ENCODE measurements around the gene NETO2.
"Not testable (repeated sequence)": the region's sequence is repeated elsewhere in the genome, so short reads cannot be mapped to it uniquely, and the experiment has no call there.

The NETO2 gene

GRCh38 chr16:47143677-47144558 lies at the start of gene NETO2:
NETO2 (minus strand) TSS chr16:47143945; CDS start chr16:47143612, 333 bp downstream.
- DNase-seq (ENCODE audit: low read depth) = peak; percentile 47

GRCh38 chr16:47182318-47182717 lies 38.6 kb upstream of the NETO2 start:
- no peak for DNase-seq (ENCODE audit: low read depth)

- not testable (repeated sequence) for DNase-seq (ENCODE audit: low read depth)
Measured at GRCh38 chr16:47181066-47181465, 37.3 kb upstream of the NETO2 start.

- DNase-seq (ENCODE audit: low read depth) = no peak
Measured at GRCh38 chr16:47180073-47180472, 36.3 kb upstream of the NETO2 start.

GRCh38 chr16:47175152-47175551 lies 31.4 kb upstream of the NETO2 start:
- no peak for DNase-seq (ENCODE audit: low read depth)

GRCh38 chr16:47162670-47163420 lies 19.1 kb upstream of the NETO2 start:
- no peak for DNase-seq (ENCODE audit: low read depth)

GRCh38 chr16:47161464-47161863 lies 17.7 kb upstream of the NETO2 start:
- no peak for DNase-seq (ENCODE audit: low read depth)

- no peak for DNase-seq (ENCODE audit: low read depth)
Measured at GRCh38 chr16:47160422-47160821, 16.7 kb upstream of the NETO2 start.

- DNase-seq (ENCODE audit: low read depth) = no peak
Measured at GRCh38 chr16:47158992-47159391, 15.2 kb upstream of the NETO2 start.

- DNase-seq (ENCODE audit: low read depth) = no peak
Measured at GRCh38 chr16:47156680-47157215, 13.0 kb upstream of the NETO2 start.

- DNase-seq (ENCODE audit: low read depth) = not testable (repeated sequence)
Measured at GRCh38 chr16:47152501-47152900, 8.8 kb upstream of the NETO2 start.

GRCh38 chr16:47150067-47150466 lies 6.3 kb upstream of the NETO2 start:
- DNase-seq (ENCODE audit: low read depth) = no peak

GRCh38 chr16:47144559-47144877 lies 773 bp upstream of the NETO2 start:
- DNase-seq (ENCODE audit: low read depth) = no peak

GRCh38 chr16:47142821-47143676 lies 696 bp downstream of the NETO2 start:
- peak; percentile 34 for DNase-seq (ENCODE audit: low read depth)

- DNase-seq (ENCODE audit: low read depth) = no peak
Measured at GRCh38 chr16:47142486-47142820, 1.3 kb downstream of the NETO2 start.

GRCh38 chr16:47141773-47142485 lies 1.8 kb downstream of the NETO2 start:
- peak; percentile 71 for DNase-seq (ENCODE audit: low read depth)

GRCh38 chr16:47140686-47141085 lies 3.1 kb downstream of the NETO2 start:
- DNase-seq (ENCODE audit: low read depth) = no peak

GRCh38 chr16:47139561-47140185 lies 4.1 kb downstream of the NETO2 start:
- DNase-seq (ENCODE audit: low read depth) = no peak

GRCh38 chr16:47137925-47138324 lies 5.8 kb downstream of the NETO2 start:
- DNase-seq (ENCODE audit: low read depth) = not testable (repeated sequence)

GRCh38 chr16:47136099-47136842 lies 7.5 kb downstream of the NETO2 start:
- DNase-seq (ENCODE audit: low read depth) = no peak
